K562 (cell line): Measurements from ENCODE around the gene DNAAF3. TPM values are rescaled to one million over a fixed set of nuclear protein-coding genes. Genes with fewer than 3 reads are reported as not detected.

ENCODE experiments used
- BCOR ChIP-seq: fragments of 450-650 bp; IDR thresholded peaks from 2 replicates; pipeline ENCODE4 v1.6.1; 2016
- ERF ChIP-seq: fragments of 450-650 bp; formaldehyde crosslinking; IDR thresholded peaks from 2 replicates; pipeline ENCODE4 v1.4.0; 2020; ENCODE audit warnings: mild to moderate bottlenecking, mixed read lengths
- ETS2 ChIP-seq: IDR thresholded peaks from 2 replicates; pipeline ENCODE4 v1.6.1; 2016; ENCODE audit warnings: borderline replicate concordance, missing genetic modification characterization, mild to moderate bottlenecking, moderate library complexity, missing compliant biosample characterization; ENCODE audit not compliant: poor library complexity, severe bottlenecking
- FUS ChIP-seq: fragments of 200-400 bp; formaldehyde crosslinking; optimal IDR thresholded peaks from 2 replicates; pipeline ENCODE3; 2017; ENCODE audit warnings: low read depth, low read length
- HCFC1 ChIP-seq: IDR thresholded peaks from 2 replicates; pipeline ENCODE4 v1.6.1; 2012; ENCODE audit warnings: low read depth, low read length, improper control_type of control experiment
- HMG20B ChIP-seq: fragments of 250-450 bp; sonication (Bioruptor Pico); IDR thresholded peaks from 2 replicates; pipeline ENCODE4 v1.5.0; 2021; ENCODE audit warnings: mild to moderate bottlenecking
- IRF2 ChIP-seq: sonication (generic); formaldehyde crosslinking; IDR thresholded peaks from 2 replicates; pipeline ENCODE4 v1.8.1; 2022; ENCODE audit warnings: mild to moderate bottlenecking, missing genetic modification reagents
- JUNB ChIP-seq: fragments of 450-650 bp; formaldehyde crosslinking; conservative IDR thresholded peaks from 2 replicates; pipeline ENCODE4 v1.4.0; 2020; ENCODE audit warnings: mild to moderate bottlenecking
- KLF10 ChIP-seq: fragments of 250-450 bp; sonication (Bioruptor Pico); IDR thresholded peaks from 2 replicates; pipeline ENCODE4 v1.6.1; 2021; ENCODE audit warnings: matching md5 sums
- MCM5 ChIP-seq: fragments of 450-650 bp; IDR thresholded peaks from 2 replicates; pipeline ENCODE4 v1.6.1; 2016; ENCODE audit warnings: low read depth
- MTA1 ChIP-seq: fragments of 450-650 bp; IDR thresholded peaks from 2 replicates; pipeline ENCODE4 v1.6.1; 2017; ENCODE audit warnings: borderline replicate concordance
- MTF1 ChIP-seq: fragments of 250-450 bp; sonication (Bioruptor Pico); IDR thresholded peaks from 2 replicates; pipeline ENCODE4 v1.9.0; 2021; ENCODE audit warnings: moderate library complexity, mild to moderate bottlenecking, inconsistent platforms, borderline replicate concordance
- NR1H2 ChIP-seq: sonication (generic); formaldehyde crosslinking; IDR thresholded peaks from 2 replicates; pipeline ENCODE4 v1.4.0; 2020; ENCODE audit warnings: mild to moderate bottlenecking, missing genetic modification reagents
- PCBP2 ChIP-seq: fragments of 200-400 bp; formaldehyde crosslinking; IDR thresholded peaks from 2 replicates; pipeline ENCODE4 v1.6.1; 2018; ENCODE audit warnings: low read length, low read depth, mild to moderate bottlenecking, moderate library complexity; ENCODE audit not compliant: poor library complexity, severe bottlenecking
- ZBTB8A ChIP-seq: fragments of 450-650 bp; IDR thresholded peaks from 2 replicates; pipeline ENCODE4 v1.6.1; 2018; ENCODE audit warnings: mild to moderate bottlenecking, moderate library complexity; ENCODE audit not compliant: partially characterized antibody
- ZEB2 ChIP-seq: fragments of 450-650 bp; IDR thresholded peaks from 2 replicates; pipeline ENCODE4 v1.6.1; 2016
- ZFP30 ChIP-seq: fragments of 250-450 bp; sonication (Bioruptor Pico); IDR thresholded peaks from 2 replicates; pipeline ENCODE4 v1.8.0; 2022; ENCODE audit warnings: moderate library complexity, mild to moderate bottlenecking, inconsistent platforms, borderline replicate concordance
- ZNF124 ChIP-seq: sonication (generic); formaldehyde crosslinking; IDR thresholded peaks from 2 replicates; pipeline ENCODE4 v1.8.1; 2022; ENCODE audit warnings: missing genetic modification reagents
- ZNF324 ChIP-seq: fragments of 250-450 bp; sonication (Bioruptor Pico); IDR thresholded peaks from 2 replicates; pipeline ENCODE4 v1.4.0; 2020; ENCODE audit warnings: mild to moderate bottlenecking
- ZNF586 ChIP-seq: fragments of 450-650 bp; formaldehyde crosslinking; conservative IDR thresholded peaks from 2 replicates; pipeline ENCODE4 v1.4.0; 2020; ENCODE audit warnings: mild to moderate bottlenecking, moderate library complexity
- ZNF75A ChIP-seq: fragments of 450-650 bp; formaldehyde crosslinking; IDR thresholded peaks from 2 replicates; pipeline ENCODE4 v1.4.0; 2020; ENCODE audit warnings: mild to moderate bottlenecking
- ZNF785 ChIP-seq: fragments of 250-450 bp; sonication (Bioruptor Pico); IDR thresholded peaks from 2 replicates; pipeline ENCODE4 v1.4.0; 2020; ENCODE audit warnings: mild to moderate bottlenecking
- polyA plus RNA-seq, 8 experiments: library from polyadenylated mRNA; depleted of rRNA in 4 of 8; stranded (reverse) in 5 of 8; unstranded in 3 of 8; fragments of >200 nt; fragmentation: Nextera tagmentation in 2 of 8; fragmentation: Illumina TruSeq in 1 of 8; extraction: Ambion mirVana in 2 of 8; extraction: Trizol in 1 of 8; gene quantifications; 2 replicates each; pipeline versions ENCODE4 v1.2.1 to v1.2.3, GENCODE V29; 2011 to 2014; ENCODE audit warnings: inconsistent platforms in 1 of 8, missing spikeins in 1 of 8
- total RNA-seq, 7 experiments: library from RNA; depleted of rRNA in 6 of 7; stranded (reverse); fragments of >200 nt in 6 of 7; fragmentation: Illumina TruSeq in 2 of 7; extraction: Trizol in 2 of 7; gene quantifications; 2 replicates each; pipeline versions ENCODE4 v1.2.1 to v1.2.3, GENCODE V29; 2011 to 2021; ENCODE audit warnings: low replicate concordance in 1 of 7
- TF ChIP-seq, protein P1 (sequence below): sonication (generic); formaldehyde crosslinking; IDR thresholded peaks from 2 replicates; pipeline ENCODE4 v1.8.0; 2022; ENCODE audit warnings: missing genetic modification reagents, mild to moderate bottlenecking, borderline replicate concordance
- TF ChIP-seq, protein P2 (sequence below): fragments of 250-450 bp; sonication (Bioruptor Pico); IDR thresholded peaks from 2 replicates; pipeline ENCODE4 v1.8.0; 2021; ENCODE audit warnings: moderate library complexity, mild to moderate bottlenecking, inconsistent platforms
- TF ChIP-seq, protein P3 (sequence below): fragments of 450-650 bp; conservative IDR thresholded peaks from 2 replicates; pipeline ENCODE4 v1.6.1; 2016; ENCODE audit warnings: missing genetic modification characterization, low read depth, mild to moderate bottlenecking, control low read depth, missing compliant biosample characterization
- TF ChIP-seq, protein P4 (sequence below): sonication (generic); formaldehyde crosslinking; IDR thresholded peaks from 2 replicates; pipeline ENCODE4 v1.8.0; 2022; ENCODE audit warnings: mild to moderate bottlenecking, low read depth, missing genetic modification reagents

DNAAF3 gene
- total and polyA plus RNA-seq, 9 of the 15 experiments (the other 6 are each of a cell fraction or from before 2014, with no cell fraction given): 21.6 to 61.5 (median 43.0) TPM

DNA sequence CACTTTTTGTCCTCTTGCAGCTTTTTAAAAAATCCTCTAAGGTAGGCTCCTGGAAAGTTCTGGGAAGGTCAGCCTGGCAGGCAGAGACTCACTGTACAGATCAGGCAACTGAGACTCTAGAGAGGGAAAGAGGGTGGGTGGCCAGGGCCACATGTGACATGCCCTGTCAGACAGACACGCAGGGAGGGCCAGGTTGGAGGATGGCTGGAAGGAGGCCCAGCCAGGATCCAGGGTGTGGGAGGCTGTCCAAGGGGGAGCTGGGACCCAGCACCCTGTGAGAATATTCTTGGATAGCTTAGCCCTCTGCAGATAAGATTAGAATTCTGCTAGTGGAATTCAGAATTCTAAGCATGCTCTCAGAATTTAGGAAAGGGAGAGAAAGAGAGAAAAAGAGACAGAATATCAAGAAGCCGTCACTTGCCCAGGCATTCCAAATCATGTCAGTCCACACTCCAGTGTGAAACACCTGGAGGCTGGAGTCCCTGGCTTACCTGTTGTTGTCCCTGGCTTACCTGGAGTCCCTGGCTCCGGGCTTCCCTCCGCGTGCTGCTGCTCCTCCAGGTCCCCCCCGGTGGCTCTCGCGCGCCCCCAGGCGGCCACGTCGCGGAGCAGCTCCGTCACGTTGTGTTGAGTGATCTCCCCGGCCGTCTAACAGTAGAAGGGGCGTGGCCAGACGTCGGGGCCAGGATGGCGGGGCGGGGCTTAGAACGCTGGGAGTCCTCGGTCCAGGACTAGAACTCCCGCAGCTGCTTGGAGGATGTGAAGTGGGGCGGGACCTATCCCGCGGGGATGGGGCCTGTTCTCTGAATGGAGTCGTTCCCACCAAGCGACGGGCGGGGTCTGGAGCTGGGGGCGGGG lies 6.1 kb downstream of the DNAAF3 start (continued):
- TF ChIP-seq NR1H2 (CRISPR knock-in tag): no peak
- TF ChIP-seq ZNF785 (CRISPR knock-in tag): no peak
- no peak for TF ChIP-seq ERF (CRISPR knock-in tag)
- TF ChIP-seq, protein P1, sequence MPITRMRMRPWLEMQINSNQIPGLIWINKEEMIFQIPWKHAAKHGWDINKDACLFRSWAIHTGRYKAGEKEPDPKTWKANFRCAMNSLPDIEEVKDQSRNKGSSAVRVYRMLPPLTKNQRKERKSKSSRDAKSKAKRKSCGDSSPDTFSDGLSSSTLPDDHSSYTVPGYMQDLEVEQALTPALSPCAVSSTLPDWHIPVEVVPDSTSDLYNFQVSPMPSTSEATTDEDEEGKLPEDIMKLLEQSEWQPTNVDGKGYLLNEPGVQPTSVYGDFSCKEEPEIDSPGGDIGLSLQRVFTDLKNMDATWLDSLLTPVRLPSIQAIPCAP: no peak
- TF ChIP-seq MCM5: no peak
- TF ChIP-seq, protein P2, sequence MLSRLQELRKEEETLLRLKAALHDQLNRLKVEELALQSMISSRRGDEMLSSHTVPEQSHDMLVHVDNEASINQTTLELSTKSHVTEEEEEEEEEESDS (CRISPR knock-in tag): no peak
- TF ChIP-seq, protein P3, sequence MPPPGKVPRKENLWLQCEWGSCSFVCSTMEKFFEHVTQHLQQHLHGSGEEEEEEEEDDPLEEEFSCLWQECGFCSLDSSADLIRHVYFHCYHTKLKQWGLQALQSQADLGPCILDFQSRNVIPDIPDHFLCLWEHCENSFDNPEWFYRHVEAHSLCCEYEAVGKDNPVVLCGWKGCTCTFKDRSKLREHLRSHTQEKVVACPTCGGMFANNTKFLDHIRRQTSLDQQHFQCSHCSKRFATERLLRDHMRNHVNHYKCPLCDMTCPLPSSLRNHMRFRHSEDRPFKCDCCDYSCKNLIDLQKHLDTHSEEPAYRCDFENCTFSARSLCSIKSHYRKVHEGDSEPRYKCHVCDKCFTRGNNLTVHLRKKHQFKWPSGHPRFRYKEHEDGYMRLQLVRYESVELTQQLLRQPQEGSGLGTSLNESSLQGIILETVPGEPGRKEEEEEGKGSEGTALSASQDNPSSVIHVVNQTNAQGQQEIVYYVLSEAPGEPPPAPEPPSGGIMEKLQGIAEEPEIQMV (tag): no peak
- TF ChIP-seq ZEB2: peak; percentile 98
- TF ChIP-seq ZNF124 (CRISPR knock-in tag): no peak
- no peak for TF ChIP-seq HMG20B (CRISPR knock-in tag)
- TF ChIP-seq, protein P4, sequence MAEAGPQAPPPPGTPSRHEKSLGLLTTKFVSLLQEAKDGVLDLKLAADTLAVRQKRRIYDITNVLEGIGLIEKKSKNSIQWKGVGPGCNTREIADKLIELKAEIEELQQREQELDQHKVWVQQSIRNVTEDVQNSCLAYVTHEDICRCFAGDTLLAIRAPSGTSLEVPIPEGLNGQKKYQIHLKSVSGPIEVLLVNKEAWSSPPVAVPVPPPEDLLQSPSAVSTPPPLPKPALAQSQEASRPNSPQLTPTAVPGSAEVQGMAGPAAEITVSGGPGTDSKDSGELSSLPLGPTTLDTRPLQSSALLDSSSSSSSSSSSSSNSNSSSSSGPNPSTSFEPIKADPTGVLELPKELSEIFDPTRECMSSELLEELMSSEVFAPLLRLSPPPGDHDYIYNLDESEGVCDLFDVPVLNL: no peak
- no peak for TF ChIP-seq ZBTB8A
- no peak for TF ChIP-seq JUNB (CRISPR knock-in tag)
- peak; percentile 31; the same call in 1 of the 2 replicates for TF ChIP-seq HCFC1
- TF ChIP-seq ZNF586: no peak
- no peak for TF ChIP-seq ZFP30 (CRISPR knock-in tag)
- no peak for TF ChIP-seq ZNF324 (CRISPR knock-in tag)
- TF ChIP-seq FUS: no peak
- no peak for TF ChIP-seq KLF10 (CRISPR knock-in tag)
- TF ChIP-seq ZNF75A (CRISPR knock-in tag): no peak
- TF ChIP-seq MTA1: no peak; the same call in 1 of the 2 replicates
- no peak; the same call in 1 of the 2 replicates for TF ChIP-seq BCOR
- no peak for TF ChIP-seq PCBP2
- TF ChIP-seq IRF2 (CRISPR knock-in tag): no peak
- TF ChIP-seq ETS2: no peak
- TF ChIP-seq MTF1 (CRISPR knock-in tag): no peak
